Gastrocnemius medialis (tissue), 4 donors: Measurements from ENCODE around the gene LZTS2.

Source experiments
- CTCF ChIP-seq, 5 experiments: fragments of 450-650 bp in 3 of 5; fragments of 200-600 bp in 2 of 5; sonication (generic) in 2 of 5; IDR thresholded peaks in 4 of 5; conservative IDR thresholded peaks in 1 of 5; 1 replicate in 4 of 5; 2 replicates in 1 of 5; pipeline ENCODE4 v1.5.1; 2016 to 2019; ENCODE audit warnings: antibody characterized with exemption in 5 of 5, mild to moderate bottlenecking in 3 of 5, moderate library complexity in 3 of 5
- POLR2A ChIP-seq, 2 donors: fragments of 450-650 bp; IDR thresholded peaks; one replicate each; pipeline ENCODE4 v1.6.1; 2017; ENCODE audit warnings: antibody characterized with exemption in 2 of 2, mild to moderate bottlenecking in 2 of 2, moderate library complexity in 2 of 2

- TF ChIP-seq CTCF (IDR thresholded peaks at IDR 0.05 in 4 of 5, conservative IDR thresholded peaks at IDR 0.05 in 1 of 5) (no peak), POLR2A (IDR thresholded peaks at IDR 0.05) (no peak)
Measured at GRCh38 chr10:101036726-101037125, 37.1 kb downstream of the LZTS2 start.
